ENCODE results near the gene NRP1. TPM values are rescaled to one million over a fixed set of nuclear protein-coding genes. Genes with fewer than 3 reads are reported as not detected.

Gene NRP1
- total and polyA plus RNA-seq, 9 donors, result 39.6 to 134 (median 67.2) TPM

DNA sequence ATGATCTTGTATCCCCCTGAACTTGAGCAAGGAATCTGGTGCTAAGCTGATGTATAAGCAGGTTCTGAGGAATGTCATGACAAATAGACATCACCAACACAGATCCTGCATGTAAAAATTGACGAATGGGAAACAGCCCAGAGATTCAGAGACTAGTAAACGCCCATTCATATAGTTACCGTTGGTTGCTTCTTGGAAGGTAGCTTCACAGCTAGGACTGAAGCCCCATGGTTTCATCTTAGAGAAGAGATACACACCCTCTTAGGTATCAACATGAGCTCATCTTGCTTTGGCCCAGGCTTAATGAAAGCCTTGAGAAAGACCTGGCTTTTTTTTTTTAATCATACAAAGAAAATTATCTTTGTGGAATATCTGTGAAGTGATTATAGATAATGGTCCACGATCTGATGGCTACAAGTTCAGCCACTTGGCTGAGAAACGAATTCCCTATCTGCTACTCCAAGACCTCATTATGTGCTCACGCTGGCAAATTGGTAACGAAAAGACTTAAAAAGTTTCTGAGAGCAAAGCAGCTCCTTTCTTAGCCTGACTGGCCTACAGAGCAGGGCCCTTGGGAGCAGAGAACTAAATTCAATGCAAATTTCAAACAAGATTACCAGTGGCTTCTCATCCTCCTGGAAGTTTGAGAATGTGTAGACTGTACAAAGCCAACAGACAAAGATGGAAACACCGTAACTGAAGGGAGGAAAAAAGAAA lies 181.1 kb downstream of the NRP1 start:
- 88 to 89% (median 88%) methylated on average over 8 of the region's 8 CpGs for WGBS, 3 donors
- Histone ChIP-seq H3K4me1 (ENCODE audit: insufficient read depth) (peaks cover 25% of the 10 kb centered on the region), H3K27me3 (no peaks in the 10 kb centered on the region), H3K27ac (no peak overlapping the region), H3K4me3 (no peak overlapping the region), H3K36me3 (no peaks in the 10 kb centered on the region), H3K9me3 (no peaks in the 10 kb centered on the region)
- no peak for TF ChIP-seq EP300 (IDR thresholded peaks at IDR 0.05)
- intact Hi-C loops (cut with DNase I), result no loop called here
- DNase-seq, result no peak

DNA sequence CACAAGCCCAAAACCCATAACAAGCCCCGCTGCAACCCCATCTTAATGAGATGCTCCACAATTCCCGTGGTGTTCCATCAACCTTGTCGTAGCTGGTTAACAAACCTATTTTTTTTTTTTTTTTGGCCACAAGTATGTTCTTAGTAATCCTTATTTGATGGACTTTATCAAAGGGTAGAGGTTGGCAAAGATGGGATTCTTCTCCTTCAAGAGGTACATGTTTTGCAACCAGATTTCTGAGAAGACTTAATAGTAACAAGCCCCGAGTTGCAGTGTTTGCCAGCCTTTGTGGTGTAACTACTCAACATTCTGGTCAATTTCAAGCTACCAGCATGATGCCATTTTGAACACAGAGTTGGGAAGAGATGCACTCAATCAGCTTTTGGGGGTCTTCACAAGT lies 181.7 kb downstream of the NRP1 start:
- Histone ChIP-seq H3K27ac (no peak overlapping the region), H3K27me3 (no peaks in the 10 kb centered on the region), H3K9me3 (no peaks in the 10 kb centered on the region), H3K4me1 (ENCODE audit: insufficient read depth) (peaks cover 25% of the 10 kb centered on the region), H3K4me3 (no peak overlapping the region), H3K36me3 (no peaks in the 10 kb centered on the region)
- no peak for DNase-seq
- no peak for TF ChIP-seq EP300 (IDR thresholded peaks at IDR 0.05)
- no peak for TF ChIP-seq POLR2A (IDR thresholded peaks at IDR 0.05)
- intact Hi-C loops (cut with DNase I), result no loop called here
- WGBS, 3 donors, result 43 to 53% (median 46%) methylated on average over 4 of the region's 4 CpGs

DNA sequence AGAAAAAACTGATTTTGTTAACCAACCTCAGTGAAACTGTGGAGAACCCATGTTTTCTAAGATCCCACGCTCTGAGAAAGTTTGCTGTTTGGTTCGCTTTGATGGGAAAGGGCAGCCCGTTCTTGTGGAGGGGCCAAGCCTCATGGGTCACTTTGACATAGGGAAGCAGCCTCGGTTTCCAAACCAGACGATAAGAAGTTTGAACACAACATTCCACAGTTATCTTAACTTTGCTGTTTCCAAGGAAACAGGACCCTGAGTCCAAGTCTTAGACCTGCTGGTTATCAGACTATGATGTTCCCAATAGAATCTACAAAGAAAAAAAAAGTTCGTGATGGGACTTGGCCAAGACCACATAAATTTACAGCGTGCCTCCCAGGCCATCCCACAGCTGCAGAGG lies 182.3 kb downstream of the NRP1 start:
- WGBS, 3 donors, result 6 to 18% (median 6%) methylated on average over 7 of the region's 7 CpGs
- peak; percentile 61 to 84 (median 74) for DNase-seq
- intact Hi-C loops (cut with DNase I), result no loop called here
- Histone ChIP-seq H3K9me3 (no peaks in the 10 kb centered on the region), H3K4me1 (ENCODE audit: insufficient read depth) (peaks cover 25% of the 10 kb centered on the region), H3K4me3 (no peak overlapping the region), H3K27ac (peak overlapping the region in 1 of 2 donors; percentile 9), H3K36me3 (no peaks in the 10 kb centered on the region), H3K27me3 (no peaks in the 10 kb centered on the region)
- TF ChIP-seq, protein P1, sequence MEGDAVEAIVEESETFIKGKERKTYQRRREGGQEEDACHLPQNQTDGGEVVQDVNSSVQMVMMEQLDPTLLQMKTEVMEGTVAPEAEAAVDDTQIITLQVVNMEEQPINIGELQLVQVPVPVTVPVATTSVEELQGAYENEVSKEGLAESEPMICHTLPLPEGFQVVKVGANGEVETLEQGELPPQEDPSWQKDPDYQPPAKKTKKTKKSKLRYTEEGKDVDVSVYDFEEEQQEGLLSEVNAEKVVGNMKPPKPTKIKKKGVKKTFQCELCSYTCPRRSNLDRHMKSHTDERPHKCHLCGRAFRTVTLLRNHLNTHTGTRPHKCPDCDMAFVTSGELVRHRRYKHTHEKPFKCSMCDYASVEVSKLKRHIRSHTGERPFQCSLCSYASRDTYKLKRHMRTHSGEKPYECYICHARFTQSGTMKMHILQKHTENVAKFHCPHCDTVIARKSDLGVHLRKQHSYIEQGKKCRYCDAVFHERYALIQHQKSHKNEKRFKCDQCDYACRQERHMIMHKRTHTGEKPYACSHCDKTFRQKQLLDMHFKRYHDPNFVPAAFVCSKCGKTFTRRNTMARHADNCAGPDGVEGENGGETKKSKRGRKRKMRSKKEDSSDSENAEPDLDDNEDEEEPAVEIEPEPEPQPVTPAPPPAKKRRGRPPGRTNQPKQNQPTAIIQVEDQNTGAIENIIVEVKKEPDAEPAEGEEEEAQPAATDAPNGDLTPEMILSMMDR (IDR thresholded peaks at IDR 0.05), result no peak
- TF ChIP-seq POLR2A (IDR thresholded peaks at IDR 0.05) (no peak), EP300 (IDR thresholded peaks at IDR 0.05) (no peak)

DNA sequence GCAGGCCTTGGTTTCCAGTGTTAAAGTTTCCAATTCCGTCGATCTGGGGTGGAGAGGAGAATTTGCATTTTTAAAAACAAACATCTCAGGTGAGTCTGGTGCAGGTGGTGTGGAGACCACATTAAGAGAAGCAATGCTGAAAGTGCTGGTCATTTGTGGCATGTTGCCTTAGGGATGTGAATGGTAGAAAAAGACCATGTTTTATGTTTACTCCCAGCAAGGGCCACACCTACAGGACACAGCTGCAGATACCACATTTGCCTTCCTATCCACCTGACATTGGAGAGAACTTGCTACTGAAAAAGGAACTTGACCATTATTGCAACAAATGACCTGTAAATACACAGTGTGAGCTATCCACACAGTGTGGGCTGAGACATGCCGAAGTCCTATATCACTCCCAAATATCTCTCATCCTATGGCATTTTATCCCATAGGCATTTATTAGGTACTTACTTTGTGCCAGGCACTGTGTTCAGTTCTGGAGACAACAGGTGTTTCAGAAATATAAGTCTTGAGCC lies 183.1 kb downstream of the NRP1 start:
- 89 to 94% (median 90%) methylated on average over 3 of the region's 3 CpGs for WGBS, 3 donors
- no peak overlapping the region for H3K27ac ChIP-seq

DNA sequence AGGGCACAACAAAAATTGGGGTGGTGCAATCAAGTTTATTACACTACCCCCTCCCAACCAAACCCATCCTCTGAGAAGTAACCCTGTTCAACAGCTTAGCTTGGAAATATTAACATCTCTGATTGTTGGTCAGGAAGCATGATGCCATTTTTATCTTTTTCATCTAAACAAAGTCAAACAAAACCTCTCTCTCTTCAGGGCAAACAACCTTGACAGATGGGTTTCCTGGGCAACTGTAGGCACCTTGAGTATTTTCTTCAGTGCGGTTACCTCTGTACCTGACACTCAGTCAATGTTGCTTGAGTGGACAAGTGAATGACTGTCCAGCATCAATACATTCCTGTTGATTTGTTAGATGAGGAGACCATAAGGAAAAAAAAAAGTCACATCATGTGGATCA lies 183.6 kb downstream of the NRP1 start:
- peaks cover 25% of the 10 kb centered on the region for H3K4me1 ChIP-seq (ENCODE audit: insufficient read depth)
- 99 to 100% (median 100%) methylated on average over 1 of the region's 1 CpG for WGBS, 3 donors
- no peaks in the 10 kb centered on the region for H3K9me3 ChIP-seq
- no peaks in the 10 kb centered on the region for H3K36me3 ChIP-seq
- H3K27me3 ChIP-seq, result no peaks in the 10 kb centered on the region
- DNase-seq, result no peak
- H3K27ac ChIP-seq, result no peak overlapping the region
- H3K4me3 ChIP-seq, result no peak overlapping the region
- intact Hi-C loops (cut with DNase I), result no loop called here
- TF ChIP-seq EP300 (IDR thresholded peaks at IDR 0.05) (no peak), POLR2A (IDR thresholded peaks at IDR 0.05) (no peak)
- TF ChIP-seq, protein P1 (IDR thresholded peaks at IDR 0.05), result no peak

More for the DNA sequence above, 183.1 kb downstream of the NRP1 start:
- Histone ChIP-seq H3K9me3 (no peaks in the 10 kb centered on the region), H3K4me1 (ENCODE audit: insufficient read depth) (peaks cover 25% of the 10 kb centered on the region), H3K4me3 (no peak overlapping the region), H3K36me3 (no peaks in the 10 kb centered on the region), H3K27me3 (no peaks in the 10 kb centered on the region)
- intact Hi-C loops (cut with DNase I), result no loop called here
- DNase-seq, result no peak
- TF ChIP-seq POLR2A (IDR thresholded peaks at IDR 0.05) (no peak), EP300 (IDR thresholded peaks at IDR 0.05) (no peak)
- TF ChIP-seq, protein P1 (IDR thresholded peaks at IDR 0.05), result no peak
